ENCODE data around the gene PLAAT4.

PLAAT4 gene, protein sequence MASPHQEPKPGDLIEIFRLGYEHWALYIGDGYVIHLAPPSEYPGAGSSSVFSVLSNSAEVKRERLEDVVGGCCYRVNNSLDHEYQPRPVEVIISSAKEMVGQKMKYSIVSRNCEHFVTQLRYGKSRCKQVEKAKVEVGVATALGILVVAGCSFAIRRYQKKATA

DNA sequence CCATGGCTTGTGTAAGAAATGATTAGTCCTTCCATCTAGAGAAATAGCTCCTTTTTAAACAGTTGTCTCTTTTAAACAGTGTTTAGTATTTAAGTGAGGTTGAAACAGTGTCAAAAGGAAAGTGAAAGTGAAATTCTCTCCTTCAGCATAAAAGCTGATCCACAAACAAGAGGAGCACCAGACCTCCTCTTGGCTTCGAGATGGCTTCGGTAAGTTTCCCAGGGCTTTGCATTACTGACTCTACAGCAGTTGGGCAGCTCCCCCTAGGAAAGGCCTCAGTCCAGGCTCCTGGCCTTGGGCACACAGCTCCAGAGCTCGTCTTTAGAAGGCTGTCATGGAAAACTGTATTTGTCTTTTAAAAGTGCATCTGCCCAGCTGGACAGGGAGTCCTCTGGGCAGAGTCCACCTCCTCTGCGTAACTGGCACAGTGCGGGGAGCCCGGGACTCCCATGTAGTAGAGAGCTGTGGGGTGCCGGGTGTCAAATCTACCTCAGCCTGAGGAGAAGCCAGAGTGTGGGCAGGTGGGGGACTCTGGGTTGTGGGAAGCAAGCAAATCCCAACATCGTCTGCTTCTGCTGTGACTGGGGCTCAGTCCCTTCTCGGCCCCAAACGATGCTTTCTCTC is at the start of gene PLAAT4:
Gene PLAAT4 (plus strand): TSS at position 140 of the 624 bp plus-strand sequence. CDS start 61 bp downstream, at position 201.
- peak; percentile 82 for DNase-seq (ENCODE audit: low spot score)

DNA sequence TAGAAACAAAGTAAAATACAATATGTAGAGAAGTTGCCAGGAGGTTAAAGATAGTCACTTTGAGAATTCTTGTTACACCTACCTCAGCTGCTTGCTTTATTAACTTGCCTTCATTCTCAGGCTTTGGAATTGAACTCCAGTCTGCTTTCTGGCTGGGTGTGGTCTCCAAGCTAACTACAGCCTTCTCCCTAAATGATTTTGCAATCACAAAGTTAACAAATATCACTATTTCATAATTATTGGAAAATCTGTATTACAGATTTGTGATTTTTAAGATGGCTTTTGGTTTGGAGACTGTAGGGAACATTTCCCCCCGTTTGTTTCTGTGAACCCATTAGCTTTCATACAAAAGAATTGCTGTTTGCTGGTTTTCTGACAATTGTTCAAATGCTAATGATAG is 47.8 kb upstream of the PLAAT4 start:
- no peak for DNase-seq (ENCODE audit: low spot score)

- DNase-seq (ENCODE audit: low spot score): no peak
Observed at GRCh38 chr11:63489879-63490278, 46.7 kb upstream of the PLAAT4 start.

- DNase-seq (ENCODE audit: low spot score): no peak
Observed at GRCh38 chr11:63490551-63491239, 45.9 kb upstream of the PLAAT4 start, which contains the start of gene PLAAT5. Gene PLAAT5 (minus strand): TSS chr11:63491167. CDS start chr11:63491034, 133 bp downstream.

DNA sequence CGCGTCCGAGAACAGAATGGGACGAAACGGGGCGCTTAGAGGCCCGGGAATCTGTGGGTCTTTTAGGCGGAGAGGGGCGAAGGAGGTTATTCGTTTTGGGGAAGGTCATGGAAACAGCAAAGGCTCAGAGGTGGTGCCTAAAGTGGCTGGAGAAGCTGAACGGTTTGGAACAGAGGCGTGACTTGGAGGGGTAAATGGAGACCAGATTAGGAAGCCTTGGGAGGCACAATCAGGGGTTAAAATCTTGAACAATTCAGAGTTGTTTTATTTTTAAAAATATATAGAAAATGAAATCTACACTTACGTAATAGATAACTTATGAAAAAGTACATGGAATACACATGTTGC is 45.4 kb upstream of the PLAAT4 start:
- DNase-seq (ENCODE audit: low spot score): no peak

DNA sequence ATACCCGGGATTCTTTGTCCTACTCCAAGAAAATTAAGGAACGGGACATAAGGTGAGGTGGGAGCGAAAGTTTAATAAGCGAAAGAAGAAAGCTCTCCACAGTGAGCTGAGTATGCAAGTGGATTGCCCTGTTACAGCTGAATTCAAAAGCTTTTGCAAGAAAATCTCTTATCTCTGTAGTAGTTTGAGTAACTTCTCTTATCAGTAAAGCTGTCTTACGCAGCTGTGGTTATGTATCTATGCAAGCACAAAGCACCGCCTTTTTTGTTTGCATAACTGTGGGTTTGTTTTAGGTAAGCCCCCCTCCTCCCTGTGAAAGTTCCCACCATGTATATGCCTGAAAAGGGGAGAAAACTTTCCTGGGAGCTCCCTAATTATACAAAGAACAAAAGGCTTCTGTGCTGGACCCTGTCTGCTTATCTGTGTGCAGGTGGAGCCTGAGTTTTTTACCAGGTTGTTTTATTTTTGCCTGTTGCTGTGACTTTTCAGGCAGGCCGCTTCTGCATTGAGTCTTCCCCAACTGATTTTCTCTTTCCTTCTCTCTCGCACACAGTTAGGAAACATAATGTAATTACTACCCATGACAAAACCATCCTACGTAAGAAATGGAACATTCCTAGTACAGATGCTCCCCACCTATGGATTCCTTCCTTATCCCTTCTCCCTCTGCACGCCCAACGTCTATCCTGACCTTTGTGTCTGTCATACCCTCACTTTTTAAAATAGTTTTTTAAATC is 44.8 kb upstream of the PLAAT4 start:
- DNase-seq (ENCODE audit: low spot score): no peak

GRCh38 chr11:63492441-63492840 is 44.2 kb upstream of the PLAAT4 start:
- DNase-seq (ENCODE audit: low spot score): no peak

DNA sequence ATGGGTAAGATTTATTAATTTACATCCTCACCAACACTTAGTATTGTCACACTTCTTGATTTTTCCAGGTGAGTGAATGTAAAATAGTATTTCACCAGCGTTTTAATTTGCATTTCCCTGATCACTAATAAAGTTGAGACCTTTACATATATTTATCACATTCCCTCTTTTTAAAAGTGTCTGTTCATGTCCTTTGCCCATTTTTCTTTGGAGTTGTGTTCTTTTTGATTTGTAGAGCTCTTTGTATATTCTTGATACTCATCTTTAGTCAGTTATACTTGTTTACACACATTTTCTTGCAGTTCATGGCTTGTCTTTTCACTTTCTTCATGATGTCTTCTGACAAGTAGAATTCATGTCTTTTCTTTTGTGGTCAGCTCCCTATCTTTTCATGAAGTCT is 43.5 kb upstream of the PLAAT4 start:
- no peak for DNase-seq (ENCODE audit: low spot score)

- no peak for DNase-seq (ENCODE audit: low spot score)
Observed at GRCh38 chr11:63494975-63495374, 41.6 kb upstream of the PLAAT4 start.

GRCh38 chr11:63499874-63500273 is 36.7 kb upstream of the PLAAT4 start:
- no peak for DNase-seq (ENCODE audit: low spot score)

GRCh38 chr11:63501236-63501635 is 35.4 kb upstream of the PLAAT4 start:
- no peak for DNase-seq (ENCODE audit: low spot score)

- no peak for DNase-seq (ENCODE audit: low spot score)
Observed at GRCh38 chr11:63502252-63502820, 34.3 kb upstream of the PLAAT4 start.

GRCh38 chr11:63503492-63503891 is 33.1 kb upstream of the PLAAT4 start:
- no peak for DNase-seq (ENCODE audit: low spot score)

DNA sequence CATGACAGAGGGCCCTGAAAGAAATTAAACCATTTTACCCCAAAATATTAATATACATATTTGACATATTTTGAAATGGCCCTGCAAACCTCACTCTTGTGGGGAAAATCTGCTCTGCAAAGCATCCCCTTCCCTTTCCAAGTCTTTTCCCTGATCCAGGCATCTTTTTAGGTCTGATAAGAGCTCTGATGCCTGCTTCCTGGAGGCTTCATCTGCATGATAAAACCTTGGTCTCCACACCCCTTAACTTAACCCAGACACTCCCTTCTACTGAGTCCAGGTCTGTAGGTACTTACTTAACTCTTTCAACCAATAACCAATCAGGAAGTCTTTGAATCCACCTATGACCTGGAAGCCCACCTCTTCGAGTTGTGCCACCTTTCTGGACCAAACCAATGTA is 32.6 kb upstream of the PLAAT4 start:
- no peak for DNase-seq (ENCODE audit: low spot score)

DNA sequence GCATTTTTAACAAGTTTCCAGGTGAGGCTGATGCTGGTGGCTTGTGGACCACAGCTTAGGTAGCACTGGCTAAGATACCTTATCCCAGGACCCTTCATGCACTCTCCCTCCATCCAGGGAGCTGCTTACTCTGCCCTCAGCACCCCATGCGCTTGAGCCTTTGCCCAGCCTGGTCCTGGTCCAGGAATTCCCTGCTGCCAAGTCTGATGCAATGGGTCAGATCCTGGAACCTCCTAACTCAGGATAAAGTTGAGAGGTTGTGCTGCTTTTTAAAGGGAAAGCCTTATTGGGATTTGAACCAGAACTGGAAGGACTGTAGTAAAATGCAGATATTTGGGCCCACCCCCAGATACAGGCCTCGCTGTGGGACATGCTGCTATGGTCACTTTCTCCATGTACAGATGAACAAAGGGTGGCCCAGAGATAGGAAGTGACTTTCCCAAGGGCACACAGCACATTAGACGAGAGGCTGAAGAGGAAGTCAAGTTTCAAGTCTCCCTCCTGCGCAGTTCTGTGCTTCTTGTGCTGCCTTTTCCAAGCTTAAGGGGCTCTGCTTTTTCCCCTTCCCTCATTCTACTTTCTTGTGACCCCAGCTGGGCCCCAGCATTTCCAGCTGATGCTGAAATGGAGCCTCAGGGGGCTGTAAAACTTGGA is 31.5 kb upstream of the PLAAT4 start:
- DNase-seq (ENCODE audit: low spot score): peak; percentile 68

DNA sequence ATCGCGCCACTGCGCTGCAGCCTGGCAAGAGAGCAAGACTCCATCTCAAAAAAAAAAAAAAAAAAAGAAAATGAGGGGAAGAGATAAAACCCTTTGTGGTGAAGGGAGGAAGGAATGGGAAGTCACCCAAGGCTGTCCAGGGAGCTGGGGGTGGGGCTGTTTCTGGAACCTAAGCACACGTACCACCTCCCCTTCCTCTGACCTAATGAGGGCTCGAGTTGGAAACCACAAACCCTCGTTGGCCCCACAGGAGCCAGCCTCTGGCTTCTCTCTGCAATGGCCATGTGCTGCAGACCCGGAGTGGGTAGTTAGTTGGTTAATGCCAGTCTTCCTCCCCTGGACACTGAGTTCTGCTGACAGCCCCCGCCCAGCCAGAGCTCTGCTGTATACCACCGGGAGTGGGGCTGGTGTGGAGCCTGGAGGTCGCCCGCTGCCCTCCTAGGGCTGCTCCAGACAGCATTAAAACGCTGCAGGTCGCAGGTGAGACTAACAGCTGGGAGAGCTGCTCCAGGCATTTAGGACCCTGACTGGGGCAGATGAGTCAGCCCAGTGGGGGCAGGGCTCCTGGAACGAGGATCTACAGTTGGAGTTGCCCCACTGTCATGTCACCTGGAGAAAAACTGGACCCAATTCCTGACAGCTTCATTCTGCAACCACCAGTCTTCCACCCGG is 30.6 kb upstream of the PLAAT4 start, which contains the start of gene LGALS12:
Gene LGALS12 (plus strand): TSS at position 228 of the 672 bp plus-strand sequence. CDS start 375 bp downstream, at position 603.
- DNase-seq (ENCODE audit: low spot score): no peak

DNA sequence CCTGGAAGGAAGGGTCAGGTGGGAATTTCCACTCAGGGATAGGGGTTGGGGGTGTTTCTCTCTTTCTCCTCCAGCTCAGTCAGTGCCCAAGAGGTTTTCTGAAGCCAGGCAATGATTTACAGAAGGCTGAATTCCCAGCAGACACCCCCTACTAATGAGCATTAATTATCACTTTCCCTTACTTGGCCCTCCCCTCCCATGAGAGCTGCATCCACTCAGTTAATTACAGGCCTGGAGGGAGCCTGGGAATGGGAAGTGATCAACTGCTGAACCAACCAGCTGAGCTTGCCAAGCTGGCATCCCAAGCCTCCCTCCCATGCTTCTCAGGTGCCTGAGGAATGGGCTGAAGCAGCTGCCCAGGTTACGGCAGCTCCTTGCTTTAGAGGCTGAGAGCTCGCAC is 29.7 kb upstream of the PLAAT4 start:
- no peak for DNase-seq (ENCODE audit: low spot score)

DNA sequence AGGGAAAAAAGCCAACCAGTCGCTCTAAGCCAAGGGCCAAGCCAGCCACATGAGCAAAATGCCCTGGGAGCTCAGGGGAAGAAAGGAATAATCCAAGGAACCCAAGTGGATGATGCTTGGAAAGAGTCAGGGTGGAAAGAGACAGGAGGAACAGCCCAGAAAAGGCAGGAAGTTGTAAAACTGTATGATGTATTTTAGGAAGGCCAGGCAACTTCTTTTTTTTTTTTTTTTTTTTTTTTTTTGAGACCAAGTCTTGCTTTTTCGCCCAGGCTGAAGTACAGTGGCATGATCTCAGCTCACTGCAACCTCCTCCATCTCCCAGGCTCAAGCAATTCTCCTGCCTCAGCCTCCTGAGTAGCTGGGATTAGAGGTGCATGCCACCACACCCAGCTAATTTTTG is 29.1 kb upstream of the PLAAT4 start:
- no peak for DNase-seq (ENCODE audit: low spot score)

DNA sequence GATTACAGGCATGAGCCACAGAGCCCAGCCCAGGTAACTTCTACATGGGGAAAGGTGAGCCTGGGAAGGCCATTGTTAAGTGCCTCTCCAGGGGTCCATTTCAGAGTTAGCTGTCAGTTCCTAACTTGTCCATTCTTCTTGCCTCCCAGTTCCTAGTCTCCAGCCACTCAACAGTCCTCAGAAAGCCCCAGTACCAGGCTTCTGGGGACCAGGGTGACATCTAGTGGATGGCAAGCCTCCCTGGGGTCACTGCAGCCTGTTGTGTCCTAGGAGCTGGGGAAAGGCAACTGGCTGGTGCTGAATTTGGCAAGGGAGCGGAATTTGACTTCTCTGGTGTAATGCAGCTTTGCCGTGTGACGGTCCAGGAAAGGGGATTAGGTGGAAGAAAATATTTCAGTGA is 28.6 kb upstream of the PLAAT4 start:
- DNase-seq (ENCODE audit: low spot score): peak; percentile 90

DNA sequence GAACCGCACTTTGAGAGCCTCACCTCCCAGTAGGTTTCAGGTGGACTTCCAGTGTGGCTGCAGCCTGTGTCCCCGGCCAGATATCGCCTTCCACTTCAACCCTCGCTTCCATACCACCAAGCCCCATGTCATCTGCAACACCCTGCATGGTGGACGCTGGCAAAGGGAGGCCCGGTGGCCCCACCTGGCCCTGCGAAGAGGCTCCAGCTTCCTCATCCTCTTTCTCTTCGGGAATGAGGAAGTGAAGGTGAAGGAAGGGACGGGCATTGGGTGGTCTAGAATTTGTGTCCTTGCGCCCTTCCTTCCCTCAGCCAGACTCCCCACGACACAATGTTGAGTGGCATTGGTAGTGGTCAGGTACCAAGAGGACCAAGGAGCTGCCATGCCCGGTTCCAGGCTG is 27.9 kb upstream of the PLAAT4 start:
- no peak for DNase-seq (ENCODE audit: low spot score)

- DNase-seq (ENCODE audit: low spot score): peak; percentile 97
Observed at GRCh38 chr11:63510360-63511047, 26.1 kb upstream of the PLAAT4 start.

All from globus pallidus (tissue), 1 donor.